GM12875 (cell line): ENCODE data around the gene ARRDC1.
"Not testable (repeated sequence)": the region's sequence is repeated elsewhere in the genome, so short reads cannot be mapped to it uniquely, and the experiment has no call there.

Experiments used
- H3K4me3 ChIP-seq: one replicate; pipeline ENCODE4 v1.5.1; 2011; ENCODE audit warnings: low read depth, low read length, control low read depth
- CTCF ChIP-seq: IDR thresholded peaks from 2 replicates; pipeline ENCODE4 v1.5.1; 2011; ENCODE audit warnings: low read depth, mild to moderate bottlenecking, control low read depth, inconsistent platforms, low read length, moderate library complexity, borderline replicate concordance; ENCODE audit not compliant: insufficient read depth

The ARRDC1 gene

GRCh38 chr9:137592767-137593166, 12.7 kb upstream of the ARRDC1 start:
- TF ChIP-seq CTCF, result no peak

GRCh38 chr9:137593176-137593575, 12.3 kb upstream of the ARRDC1 start:
- no peak for TF ChIP-seq CTCF
- no peak overlapping the region for H3K4me3 ChIP-seq

More at GRCh38 chr9:137592767-137593166, 12.7 kb upstream of the ARRDC1 start:
- no peak overlapping the region for H3K4me3 ChIP-seq

GRCh38 chr9:137596577-137596976, 8.9 kb upstream of the ARRDC1 start:
- not testable (repeated sequence) for H3K4me3 ChIP-seq

GRCh38 chr9:137598943-137599342, 6.5 kb upstream of the ARRDC1 start:
- TF ChIP-seq CTCF, result no peak
- H3K4me3 ChIP-seq, result no peak overlapping the region

- H3K4me3 ChIP-seq, result no peak overlapping the region
- TF ChIP-seq CTCF, result no peak
Observed at GRCh38 chr9:137602661-137603060, 2.8 kb upstream of the ARRDC1 start.

- H3K4me3 ChIP-seq, result no peak overlapping the region
- TF ChIP-seq CTCF, result no peak
Observed at GRCh38 chr9:137603879-137604278, 1.6 kb upstream of the ARRDC1 start.

GRCh38 chr9:137604345-137605086, 970 bp upstream of the ARRDC1 start:
- peak overlapping the region; percentile 30 for H3K4me3 ChIP-seq
- no peak for TF ChIP-seq CTCF
